Cardiac fibroblast (primary cell): ENCODE measurements around the gene ABCC11.

Experiments used
- DNase-seq, 2 donors: peaks; one replicate each; pipeline versions ENCODE4 v3.0.0 to v3.0.0-alpha.2; 2010; ENCODE audit warnings: low read depth in 2 of 2
- H3K4me3 ChIP-seq, 2 donors: replicated peaks in 1 of 2; 1 replicate in 1 of 2; 2 replicates in 1 of 2; pipeline ENCODE4 v1.5.1; 2011; ENCODE audit warnings: low read depth in 2 of 2, low read length in 2 of 2, mild to moderate bottlenecking in 2 of 2, moderate library complexity in 1 of 2
- TF ChIP-seq, protein P1 (sequence below): IDR thresholded peaks from one replicate; pipeline ENCODE4 v1.5.1; 2011; ENCODE audit warnings: low read depth, mild to moderate bottlenecking, low read length, inconsistent platforms

ABCC11 gene

DNA sequence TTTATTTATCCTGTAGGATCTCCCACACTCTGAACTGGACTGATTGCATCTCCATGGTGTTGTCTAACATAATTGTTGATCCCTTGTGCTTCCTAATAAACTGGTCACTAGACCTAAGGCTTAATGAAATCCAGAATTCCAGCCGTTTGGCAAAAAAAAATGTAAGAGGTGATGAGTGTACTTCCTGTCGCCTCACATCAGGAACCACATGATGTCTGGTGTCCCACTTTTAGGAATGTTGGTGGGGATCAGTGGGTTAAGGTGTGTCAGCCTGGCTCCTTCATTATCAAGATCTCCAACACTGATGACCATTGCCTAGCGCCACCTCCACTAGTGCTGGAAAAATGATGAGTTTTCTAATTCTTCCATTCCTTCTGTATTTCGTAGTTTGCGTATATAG lies 21.9 kb downstream of the ABCC11 start:
- peak in 1 of 2 donors; percentile 5 for DNase-seq
- TF ChIP-seq, protein P1, sequence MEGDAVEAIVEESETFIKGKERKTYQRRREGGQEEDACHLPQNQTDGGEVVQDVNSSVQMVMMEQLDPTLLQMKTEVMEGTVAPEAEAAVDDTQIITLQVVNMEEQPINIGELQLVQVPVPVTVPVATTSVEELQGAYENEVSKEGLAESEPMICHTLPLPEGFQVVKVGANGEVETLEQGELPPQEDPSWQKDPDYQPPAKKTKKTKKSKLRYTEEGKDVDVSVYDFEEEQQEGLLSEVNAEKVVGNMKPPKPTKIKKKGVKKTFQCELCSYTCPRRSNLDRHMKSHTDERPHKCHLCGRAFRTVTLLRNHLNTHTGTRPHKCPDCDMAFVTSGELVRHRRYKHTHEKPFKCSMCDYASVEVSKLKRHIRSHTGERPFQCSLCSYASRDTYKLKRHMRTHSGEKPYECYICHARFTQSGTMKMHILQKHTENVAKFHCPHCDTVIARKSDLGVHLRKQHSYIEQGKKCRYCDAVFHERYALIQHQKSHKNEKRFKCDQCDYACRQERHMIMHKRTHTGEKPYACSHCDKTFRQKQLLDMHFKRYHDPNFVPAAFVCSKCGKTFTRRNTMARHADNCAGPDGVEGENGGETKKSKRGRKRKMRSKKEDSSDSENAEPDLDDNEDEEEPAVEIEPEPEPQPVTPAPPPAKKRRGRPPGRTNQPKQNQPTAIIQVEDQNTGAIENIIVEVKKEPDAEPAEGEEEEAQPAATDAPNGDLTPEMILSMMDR: no peak
- no peak overlapping the region for H3K4me3 ChIP-seq

DNA sequence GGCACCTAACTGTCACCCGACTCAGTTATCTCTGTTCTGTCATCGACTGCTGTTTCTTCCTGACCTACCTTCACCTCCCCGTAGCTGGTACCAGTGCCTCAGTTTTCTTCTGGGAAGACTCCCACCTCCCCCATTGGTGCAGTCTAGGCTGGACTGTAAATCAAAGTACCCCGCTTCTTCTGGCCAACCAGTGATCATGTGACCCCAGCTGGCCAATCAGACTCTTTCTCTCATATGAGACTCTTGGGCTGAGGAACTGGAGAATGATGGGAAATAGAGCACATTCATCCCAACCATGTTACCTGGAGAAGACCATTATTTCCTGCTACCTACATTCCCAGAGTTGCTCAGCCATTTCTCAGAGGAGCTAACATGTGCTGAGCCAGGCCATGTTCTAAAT lies 23.8 kb downstream of the ABCC11 start:
- no peak for DNase-seq
- TF ChIP-seq, protein P1: no peak
- no peak overlapping the region for H3K4me3 ChIP-seq

DNA sequence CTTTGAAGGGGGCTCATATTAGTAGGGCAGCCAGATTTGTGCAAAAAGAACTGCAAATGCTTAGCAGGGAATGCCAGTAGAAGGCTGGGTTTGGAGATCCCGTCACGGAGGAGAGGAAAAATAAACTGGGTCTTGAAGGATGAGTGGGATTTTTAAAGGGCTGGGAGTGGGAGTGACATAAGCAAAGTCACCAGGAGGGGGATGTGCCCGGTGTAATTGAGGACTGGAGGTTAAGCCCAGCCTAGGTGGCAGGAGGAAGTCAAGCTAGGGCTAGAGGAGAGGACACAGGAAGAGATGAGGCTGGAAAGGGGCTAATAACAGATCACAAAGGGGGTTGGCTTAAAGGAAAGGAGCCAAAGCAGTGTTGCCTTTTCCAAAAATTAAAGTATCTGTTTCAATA lies 26.4 kb downstream of the ABCC11 start:
- DNase-seq: no peak
- TF ChIP-seq, protein P1: no peak
- no peak overlapping the region for H3K4me3 ChIP-seq

DNA sequence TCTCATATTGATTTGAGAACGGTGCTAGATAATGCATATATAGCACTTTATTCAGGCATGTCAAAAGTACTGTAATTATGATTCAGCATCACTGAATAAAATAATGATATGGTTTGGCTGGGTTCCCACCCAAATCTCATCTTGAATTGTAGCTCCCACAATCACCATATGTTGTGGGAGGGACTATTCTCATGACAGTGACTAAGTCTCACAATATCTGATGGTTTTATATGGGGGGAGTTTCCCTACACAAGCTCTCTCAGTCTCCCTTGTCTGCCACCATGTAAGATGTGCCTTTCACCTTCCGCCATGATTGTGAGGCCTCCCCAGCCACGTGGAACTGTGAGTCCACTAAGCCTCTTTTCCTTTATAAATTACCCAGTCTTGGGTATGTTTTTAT lies 28.9 kb downstream of the ABCC11 start:
- DNase-seq: no peak
- TF ChIP-seq, protein P1: no peak
- no peak overlapping the region for H3K4me3 ChIP-seq

DNA sequence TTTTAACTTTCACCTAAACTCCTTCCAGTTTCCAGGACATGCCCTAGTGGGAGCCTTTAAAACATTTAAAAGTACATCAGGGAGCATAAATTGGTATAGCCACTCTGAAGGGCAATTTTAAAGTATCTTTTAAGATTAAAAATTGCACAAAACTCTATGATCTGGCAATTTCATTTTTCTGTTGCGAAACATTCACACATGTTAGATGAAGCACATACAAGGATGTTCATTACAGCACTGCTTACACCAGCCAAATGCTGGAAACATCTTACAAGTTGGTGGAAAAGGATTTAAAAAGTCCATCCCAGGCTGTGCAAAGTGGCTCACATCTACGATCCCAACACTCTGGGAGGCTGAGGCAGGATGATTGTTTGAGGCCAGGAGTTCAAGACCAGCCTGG lies 29.6 kb downstream of the ABCC11 start:
- peak in 1 of 2 donors; percentile 8 for DNase-seq
- TF ChIP-seq, protein P1: no peak
- no peak overlapping the region for H3K4me3 ChIP-seq

DNA sequence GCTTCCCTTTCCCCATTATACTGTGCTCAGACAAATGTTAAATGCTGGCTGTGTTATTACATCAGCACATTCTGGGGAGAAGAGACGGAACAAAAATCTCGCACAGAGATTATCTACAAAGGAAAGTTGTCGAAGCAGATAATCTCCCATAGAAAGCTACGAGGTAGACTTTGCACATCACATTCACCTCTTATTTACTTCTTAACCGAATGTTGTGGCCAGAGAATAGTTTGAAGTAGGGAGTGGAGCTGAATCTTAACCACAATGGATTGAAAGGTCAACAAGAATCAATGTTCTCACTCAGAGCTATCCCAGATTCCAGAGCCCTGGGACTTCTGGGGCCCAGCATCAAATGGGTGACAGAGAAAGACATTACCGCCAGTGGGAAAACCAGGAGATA lies 31.6 kb downstream of the ABCC11 start:
- DNase-seq: no peak
- TF ChIP-seq, protein P1: no peak
- H3K4me3 ChIP-seq: no peak overlapping the region

DNA sequence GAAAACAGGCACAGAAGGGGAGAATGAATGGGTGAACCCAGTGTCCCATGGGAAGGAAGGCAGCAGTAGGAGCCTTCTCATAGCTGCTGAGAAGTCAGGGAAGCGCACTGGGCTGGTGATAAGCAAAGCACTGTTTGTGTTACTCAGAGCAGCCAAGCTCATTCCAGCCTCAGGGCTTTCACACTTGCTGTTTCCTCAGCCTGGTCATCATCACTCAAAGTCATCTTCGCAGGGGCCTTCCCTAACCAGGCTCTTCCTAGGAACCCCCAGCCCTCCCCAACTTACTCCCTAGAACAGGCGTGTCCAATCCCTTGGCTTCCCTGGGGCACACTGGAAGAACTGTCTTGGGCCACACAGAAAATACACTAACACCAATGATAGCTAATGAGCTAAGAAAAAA lies 35.3 kb downstream of the ABCC11 start:
- DNase-seq: no peak
- TF ChIP-seq, protein P1: no peak

More for the DNA sequence above, 35.3 kb downstream of the ABCC11 start:
- no peak overlapping the region for H3K4me3 ChIP-seq
